T47D (cell line): ENCODE measurements around the gene MTMR10.

Experiments
- DNase-seq, 2 experiments: peaks; one replicate each; pipeline versions ENCODE4 v3.0.0 to v3.0.0-alpha.2; 2011 to 2012; ENCODE audit warnings: low read depth in 1 of 2, low spot score in 1 of 2
- JUND ChIP-seq: IDR thresholded peaks from 2 replicates; pipeline ENCODE4 v1.6.1; 2012; ENCODE audit warnings: low read depth
- in situ Hi-C: cut with HindIII; loops from 2 replicates; pipeline ENCODE4 v1.10.0; 2016; ENCODE audit warnings: low sequenced_read_pairs, low pct_unique_long_range_greater_than_20kb

The MTMR10 gene

GRCh38 chr15:30933293-30933692 is 58.1 kb downstream of the MTMR10 start:
- no peak for TF ChIP-seq JUND
- in situ Hi-C loops = no loop called here
- no peak for DNase-seq

GRCh38 chr15:30930422-30930821 is 61.0 kb downstream of the MTMR10 start:
- no peak for TF ChIP-seq JUND
- DNase-seq = no peak
- in situ Hi-C loops = no loop called here

- in situ Hi-C loops = no loop called here
- DNase-seq = no peak
- no peak for TF ChIP-seq JUND
Measured at GRCh38 chr15:30929982-30930381, 61.4 kb downstream of the MTMR10 start.

- peak in 1 of 2 experiments; percentile 7 for DNase-seq
- no peak for TF ChIP-seq JUND
- in situ Hi-C loops = no loop called here
Measured at GRCh38 chr15:30929064-30929669, 62.3 kb downstream of the MTMR10 start.

GRCh38 chr15:30928076-30928475 is 63.4 kb downstream of the MTMR10 start:
- in situ Hi-C loops = no loop called here
- DNase-seq = no peak
- TF ChIP-seq JUND = no peak

GRCh38 chr15:30927148-30927761 is 64.2 kb downstream of the MTMR10 start:
- in situ Hi-C loops = no loop called here
- TF ChIP-seq JUND = no peak
- no peak for DNase-seq

GRCh38 chr15:30926161-30926560 is 65.3 kb downstream of the MTMR10 start:
- DNase-seq = no peak
- in situ Hi-C loops = no loop called here
- TF ChIP-seq JUND = no peak

GRCh38 chr15:30925686-30926085 is 65.7 kb downstream of the MTMR10 start:
- no peak for DNase-seq
- in situ Hi-C loops = no loop called here

GRCh38 chr15:30924353-30924752 is 67.1 kb downstream of the MTMR10 start:
- DNase-seq = no peak
- in situ Hi-C loops = no loop called here
- TF ChIP-seq JUND = no peak

More at GRCh38 chr15:30925686-30926085, 65.7 kb downstream of the MTMR10 start:
- TF ChIP-seq JUND = no peak

- in situ Hi-C loops = no loop called here
- no peak for DNase-seq
- no peak for TF ChIP-seq JUND
Measured at GRCh38 chr15:30923429-30923828, 68.0 kb downstream of the MTMR10 start.

- DNase-seq = no peak
- TF ChIP-seq JUND = no peak
- in situ Hi-C loops = no loop called here
Measured at GRCh38 chr15:30922480-30923311, 68.7 kb downstream of the MTMR10 start.

GRCh38 chr15:30921781-30922479 is 69.5 kb downstream of the MTMR10 start:
- no peak for DNase-seq
- in situ Hi-C loops = no loop called here
- TF ChIP-seq JUND = no peak
